Fibroblast of the aortic adventitia (primary cell): ENCODE results near the gene PRSS38. TPM values are rescaled to one million over a fixed set of nuclear protein-coding genes. Genes with fewer than 3 reads are reported as not detected.

ENCODE experiments used
- DNase-seq: peaks from one replicate; pipeline ENCODE4 v3.0.0-alpha.2; 2010; ENCODE audit warnings: low read depth
- H3K4me3 ChIP-seq: 2 replicates; pipeline ENCODE4 v1.5.1; 2011; ENCODE audit warnings: low read depth, mild to moderate bottlenecking, control low read depth, low read length, moderate library complexity
- total RNA-seq: library from RNA; depleted of rRNA; stranded (reverse); fragments of >200 nt; gene quantifications from 2 replicates; pipeline ENCODE4 v1.2.3, GENCODE V29; 2012; ENCODE audit warnings: low replicate concordance
- TF ChIP-seq, protein P1 (sequence below): IDR thresholded peaks from 2 replicates; pipeline ENCODE4 v1.5.1; 2011; ENCODE audit warnings: mild to moderate bottlenecking, low read length, control low read depth, inconsistent platforms; ENCODE audit not compliant: insufficient read depth

Gene PRSS38
- total RNA-seq, 1 donor: not detected

DNA sequence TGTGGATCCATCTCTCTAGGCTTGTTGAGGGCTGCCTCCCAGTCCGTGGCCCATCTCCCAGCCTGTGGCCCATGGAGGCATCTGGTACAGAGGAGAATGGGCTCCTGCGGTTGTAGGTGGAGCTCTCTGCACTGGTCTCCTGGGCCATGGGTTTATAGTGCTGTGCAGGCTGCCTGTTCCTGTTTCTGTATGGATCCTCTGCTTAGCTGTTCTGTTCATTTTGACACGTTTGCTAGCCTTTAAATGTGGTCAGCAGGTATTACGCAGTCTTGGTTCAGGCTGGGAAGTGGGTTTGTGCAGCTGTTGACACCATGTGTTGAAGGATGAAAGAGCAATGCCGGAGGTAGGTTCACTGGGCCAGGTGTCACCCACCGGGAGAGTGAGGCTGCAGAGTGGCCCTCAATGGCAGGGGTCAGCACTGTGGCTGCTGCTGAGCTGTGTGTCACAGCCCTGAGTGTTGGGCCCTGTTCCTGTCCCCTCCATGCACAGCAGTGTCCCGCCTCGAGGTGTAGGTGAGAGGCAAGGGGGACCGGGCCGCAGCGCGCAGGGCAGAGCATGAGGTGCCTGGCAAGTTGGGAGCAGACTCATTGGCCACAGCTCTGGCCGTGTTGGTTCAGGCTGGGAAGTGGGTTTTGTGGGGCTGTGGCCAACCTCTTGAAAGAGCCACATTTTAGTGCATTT lies 41.3 kb upstream of the PRSS38 start:
- TF ChIP-seq, protein P1, sequence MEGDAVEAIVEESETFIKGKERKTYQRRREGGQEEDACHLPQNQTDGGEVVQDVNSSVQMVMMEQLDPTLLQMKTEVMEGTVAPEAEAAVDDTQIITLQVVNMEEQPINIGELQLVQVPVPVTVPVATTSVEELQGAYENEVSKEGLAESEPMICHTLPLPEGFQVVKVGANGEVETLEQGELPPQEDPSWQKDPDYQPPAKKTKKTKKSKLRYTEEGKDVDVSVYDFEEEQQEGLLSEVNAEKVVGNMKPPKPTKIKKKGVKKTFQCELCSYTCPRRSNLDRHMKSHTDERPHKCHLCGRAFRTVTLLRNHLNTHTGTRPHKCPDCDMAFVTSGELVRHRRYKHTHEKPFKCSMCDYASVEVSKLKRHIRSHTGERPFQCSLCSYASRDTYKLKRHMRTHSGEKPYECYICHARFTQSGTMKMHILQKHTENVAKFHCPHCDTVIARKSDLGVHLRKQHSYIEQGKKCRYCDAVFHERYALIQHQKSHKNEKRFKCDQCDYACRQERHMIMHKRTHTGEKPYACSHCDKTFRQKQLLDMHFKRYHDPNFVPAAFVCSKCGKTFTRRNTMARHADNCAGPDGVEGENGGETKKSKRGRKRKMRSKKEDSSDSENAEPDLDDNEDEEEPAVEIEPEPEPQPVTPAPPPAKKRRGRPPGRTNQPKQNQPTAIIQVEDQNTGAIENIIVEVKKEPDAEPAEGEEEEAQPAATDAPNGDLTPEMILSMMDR: no peak
- DNase-seq: no peak
- no peak overlapping the region for H3K4me3 ChIP-seq

DNA sequence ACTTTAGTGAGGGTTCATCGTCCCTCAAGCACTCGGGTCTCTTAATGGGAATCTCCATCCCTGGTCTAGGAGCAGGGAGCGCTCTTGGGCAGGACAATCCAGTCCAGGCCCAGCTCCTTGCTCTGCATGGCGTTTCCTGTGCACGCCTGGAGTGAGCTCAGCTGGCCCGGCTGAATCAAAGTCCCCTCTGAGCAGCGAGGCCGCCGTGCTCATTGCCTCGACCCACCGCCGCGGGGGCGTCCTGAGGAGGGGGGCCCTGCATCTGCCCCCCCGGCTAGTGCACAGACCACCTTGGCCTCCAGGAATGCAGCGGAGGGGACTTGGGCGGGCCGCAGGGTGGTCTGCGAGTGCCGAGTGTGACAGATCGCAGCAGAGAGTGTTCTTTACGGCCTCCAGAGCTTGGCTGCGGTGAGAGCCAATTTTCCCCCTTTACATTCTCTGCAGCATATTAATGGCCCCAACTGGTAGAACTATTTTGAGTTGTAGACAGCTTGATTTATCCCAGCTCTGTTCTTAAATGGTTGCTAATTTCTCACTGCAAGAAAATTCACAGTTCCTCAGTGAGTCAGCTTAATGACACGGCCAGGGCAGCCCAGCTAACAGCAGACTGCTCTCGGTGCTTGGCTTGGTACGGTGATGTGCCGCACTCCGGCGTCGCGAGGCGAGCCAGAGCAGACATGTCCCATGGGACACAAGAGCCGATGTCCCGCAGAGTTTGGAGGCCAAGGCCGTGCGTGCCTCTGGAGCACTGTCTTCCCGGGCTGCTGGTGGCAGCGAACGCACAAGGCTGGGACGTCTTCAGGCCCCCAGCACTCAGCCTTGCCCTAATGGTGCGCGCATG lies 40.4 kb upstream of the PRSS38 start:
- TF ChIP-seq, protein P1: no peak
- DNase-seq: peak; percentile 45
- H3K4me3 ChIP-seq: no peak overlapping the region

DNA sequence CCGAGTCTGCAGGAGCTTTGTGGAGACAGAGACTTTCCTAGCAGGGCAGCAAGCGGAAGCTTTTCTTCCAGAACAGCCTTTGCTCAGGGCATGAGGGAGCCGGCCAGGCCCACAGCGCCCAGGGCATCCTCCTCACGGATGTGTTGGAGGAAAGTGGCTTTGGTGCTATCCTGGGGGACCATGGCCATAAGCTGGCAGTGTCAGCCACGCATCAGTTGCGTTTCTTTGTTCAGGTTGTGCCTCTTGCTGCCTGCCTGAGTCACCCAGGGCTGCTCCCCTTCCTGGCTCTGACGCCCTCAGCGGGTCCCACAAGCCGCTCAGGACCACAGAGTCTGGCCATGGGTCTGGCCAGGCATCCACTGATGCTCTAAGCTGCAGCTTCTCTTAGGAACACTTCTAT lies 39.6 kb upstream of the PRSS38 start:
- H3K4me3 ChIP-seq: no peak overlapping the region
- TF ChIP-seq, protein P1: no peak
- DNase-seq: no peak

DNA sequence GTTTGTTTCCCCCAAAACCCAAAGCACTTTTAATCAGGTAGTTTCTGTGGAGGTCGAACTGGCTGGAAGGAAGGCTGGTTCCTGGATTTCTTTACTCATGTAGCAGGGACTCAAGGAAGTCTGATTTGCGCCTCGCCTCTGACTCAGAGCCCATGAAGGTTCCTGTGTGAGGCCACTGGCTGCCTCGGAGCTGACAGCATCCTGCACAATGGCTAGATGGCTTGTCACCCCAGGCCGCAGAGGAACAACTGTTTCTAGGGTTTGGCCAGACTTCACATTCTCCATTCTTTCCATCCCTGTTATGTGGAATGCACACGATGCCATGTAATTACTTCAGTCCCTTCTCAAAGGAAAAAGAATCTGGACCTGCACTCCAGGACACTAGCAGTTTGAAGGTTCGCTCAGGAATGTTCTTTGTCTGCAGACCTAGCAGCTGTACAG lies 39.1 kb upstream of the PRSS38 start:
- TF ChIP-seq, protein P1: no peak
- H3K4me3 ChIP-seq: no peak overlapping the region
- DNase-seq: peak; percentile 63

DNA sequence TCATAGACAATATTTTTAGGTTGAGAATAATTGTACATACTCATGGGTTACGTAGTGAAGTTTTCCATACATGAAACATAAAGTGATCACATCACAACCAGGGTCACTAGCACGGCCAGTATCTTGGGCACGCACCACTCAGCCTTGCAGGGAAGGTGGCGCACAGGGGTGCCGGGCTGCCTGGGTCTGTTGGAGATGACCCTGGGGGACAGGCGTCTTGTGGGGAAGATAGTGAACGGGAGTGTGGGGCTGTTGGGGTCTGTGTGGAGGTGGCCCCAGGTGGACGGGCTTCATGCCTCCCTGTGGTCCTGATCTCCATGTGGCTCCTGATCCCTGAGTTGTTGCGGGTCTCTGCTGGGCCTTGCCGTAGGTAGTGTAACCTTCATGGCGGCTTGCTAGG lies 38.3 kb upstream of the PRSS38 start:
- H3K4me3 ChIP-seq: no peak overlapping the region
- TF ChIP-seq, protein P1: no peak
- DNase-seq: no peak

DNA sequence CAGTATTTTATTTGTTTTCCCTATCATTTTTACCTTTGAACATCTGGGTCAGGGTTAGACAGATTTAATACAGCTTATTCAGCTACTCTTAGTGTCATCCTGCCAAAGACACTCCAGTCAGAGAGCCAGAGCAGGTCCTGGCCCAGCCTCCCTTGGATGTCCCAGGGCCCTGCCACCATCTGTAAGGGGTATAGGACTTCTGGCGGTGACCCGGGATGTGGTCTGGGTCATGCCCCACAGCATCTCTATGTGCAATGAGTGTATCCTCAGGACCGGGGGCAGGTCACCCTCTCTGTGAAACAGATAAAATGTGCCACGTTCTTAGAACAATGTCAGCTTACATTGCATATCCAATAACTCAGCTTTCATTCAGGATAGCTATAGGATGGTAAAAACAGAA lies 37.8 kb upstream of the PRSS38 start:
- TF ChIP-seq, protein P1: no peak
- no peak for DNase-seq

More for the DNA sequence above, 37.8 kb upstream of the PRSS38 start:
- H3K4me3 ChIP-seq: no peak overlapping the region
